MM.1S (cell line): ENCODE results near the gene LRRC4C.

Experiments used
- EZH2 ChIP-seq: fragments of 300-600 bp; sonication (generic); optimal IDR thresholded peaks from 2 replicates; pipeline ENCODE3; 2017; ENCODE audit warnings: low read depth, mild to moderate bottlenecking, antibody characterized with exemption, low read length, mixed read lengths
- TF ChIP-seq, protein P1 (sequence below): fragments of 300-600 bp; sonication (generic); IDR thresholded peaks from 2 replicates; pipeline ENCODE4 v1.5.1; 2016; ENCODE audit warnings: antibody characterized with exemption, low read length, mixed read lengths

DNA sequence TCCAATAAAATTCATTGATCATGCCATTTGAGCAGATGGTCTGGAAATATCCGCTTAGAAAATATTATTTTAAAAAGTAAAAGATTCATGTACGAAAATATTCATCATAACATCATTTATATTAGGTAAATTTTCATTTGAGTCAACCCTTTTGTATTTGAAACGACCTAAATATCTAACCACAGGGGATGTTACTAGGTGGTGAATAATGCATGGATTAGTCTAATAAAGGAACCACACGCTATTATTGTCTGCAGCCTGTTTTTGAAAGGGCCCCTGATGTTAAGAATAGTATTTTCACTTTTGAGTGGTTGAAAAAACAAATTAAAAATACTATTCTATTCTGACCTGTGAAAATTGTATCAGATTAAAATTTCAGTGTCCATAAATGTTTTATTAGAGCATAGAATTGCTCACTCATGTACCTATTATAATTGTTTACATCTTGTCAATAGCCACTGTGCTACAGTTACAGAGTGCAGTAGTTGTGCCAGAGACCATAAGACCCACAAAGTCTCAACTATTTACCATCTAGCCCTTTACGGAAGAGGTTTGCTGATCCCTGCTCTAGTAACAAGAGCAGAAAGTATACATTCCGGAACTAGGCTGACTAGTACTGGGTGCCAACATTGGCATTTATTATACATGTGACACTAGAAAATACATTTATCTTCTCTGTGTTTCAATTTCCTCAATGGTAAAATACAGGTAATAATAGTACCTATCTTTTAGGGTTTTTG is 176.1 kb downstream of the LRRC4C start:
- TF ChIP-seq EZH2, result no peak
- TF ChIP-seq, protein P1, sequence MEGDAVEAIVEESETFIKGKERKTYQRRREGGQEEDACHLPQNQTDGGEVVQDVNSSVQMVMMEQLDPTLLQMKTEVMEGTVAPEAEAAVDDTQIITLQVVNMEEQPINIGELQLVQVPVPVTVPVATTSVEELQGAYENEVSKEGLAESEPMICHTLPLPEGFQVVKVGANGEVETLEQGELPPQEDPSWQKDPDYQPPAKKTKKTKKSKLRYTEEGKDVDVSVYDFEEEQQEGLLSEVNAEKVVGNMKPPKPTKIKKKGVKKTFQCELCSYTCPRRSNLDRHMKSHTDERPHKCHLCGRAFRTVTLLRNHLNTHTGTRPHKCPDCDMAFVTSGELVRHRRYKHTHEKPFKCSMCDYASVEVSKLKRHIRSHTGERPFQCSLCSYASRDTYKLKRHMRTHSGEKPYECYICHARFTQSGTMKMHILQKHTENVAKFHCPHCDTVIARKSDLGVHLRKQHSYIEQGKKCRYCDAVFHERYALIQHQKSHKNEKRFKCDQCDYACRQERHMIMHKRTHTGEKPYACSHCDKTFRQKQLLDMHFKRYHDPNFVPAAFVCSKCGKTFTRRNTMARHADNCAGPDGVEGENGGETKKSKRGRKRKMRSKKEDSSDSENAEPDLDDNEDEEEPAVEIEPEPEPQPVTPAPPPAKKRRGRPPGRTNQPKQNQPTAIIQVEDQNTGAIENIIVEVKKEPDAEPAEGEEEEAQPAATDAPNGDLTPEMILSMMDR, result no peak
